Glomerular endothelial cell (primary cell): ENCODE results near the gene LOXL3. TPM values are rescaled to one million over a fixed set of nuclear protein-coding genes. Genes with fewer than 3 reads are reported as not detected.
A peak's percentile ranks its signal among the peaks of the same experiment; 100 is the strongest.

Experiments used
- DNase-seq: peaks from one replicate; pipeline ENCODE4 v3.0.0-alpha.2; 2011; ENCODE audit warnings: low read depth, low spot score; ENCODE audit errors: extremely low read depth
- total RNA-seq: library from RNA; depleted of rRNA; stranded (reverse); fragments of >200 nt; gene quantifications from 2 replicates; pipeline ENCODE4 v1.2.3, GENCODE V29; 2015

LOXL3 gene
- total RNA-seq, 1 donor from 2014 or later = 2.7 TPM

DNA sequence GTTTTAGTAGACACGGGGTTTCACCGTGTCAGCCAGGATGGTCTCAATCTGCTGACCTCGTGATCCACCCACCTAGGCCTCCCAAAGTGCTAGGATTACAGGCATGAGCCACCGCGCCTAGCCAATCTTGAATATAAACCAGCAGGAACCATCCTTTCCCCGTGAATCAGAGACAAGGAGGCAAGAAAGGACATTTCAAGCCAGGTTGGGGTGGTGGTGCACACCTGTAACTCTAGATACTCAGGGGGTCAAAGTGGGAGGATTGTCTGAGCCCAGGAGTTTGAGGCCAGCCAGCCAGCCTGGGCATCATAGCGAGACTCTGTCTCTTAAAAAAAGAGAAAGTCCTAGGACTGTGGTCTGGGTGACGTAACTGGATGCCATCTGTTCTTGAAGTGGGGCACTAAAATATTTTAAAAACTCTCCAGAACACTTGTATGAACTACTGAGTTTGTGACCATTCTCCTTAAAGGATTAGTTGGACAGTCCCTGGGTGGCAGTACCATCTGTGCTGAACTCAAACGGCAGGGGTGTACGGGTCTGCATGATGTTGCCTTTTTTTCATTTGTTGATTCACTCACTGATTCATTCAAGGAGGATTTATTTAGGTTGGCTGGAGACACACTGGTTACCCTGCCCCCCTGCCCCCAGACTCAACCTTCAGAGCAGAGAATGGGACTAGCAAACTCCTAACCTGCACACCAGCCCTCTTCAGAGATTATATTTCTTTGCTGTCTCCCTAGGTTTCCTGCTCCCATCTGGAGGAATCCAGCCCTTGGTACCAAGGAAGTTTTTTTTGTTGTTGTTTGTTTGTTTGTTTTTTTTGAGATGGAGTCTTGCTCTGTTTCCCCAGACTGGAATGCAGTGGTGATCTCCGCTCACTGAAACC, 42.4 kb downstream of the LOXL3 start:
- DNase-seq = no peak

DNA sequence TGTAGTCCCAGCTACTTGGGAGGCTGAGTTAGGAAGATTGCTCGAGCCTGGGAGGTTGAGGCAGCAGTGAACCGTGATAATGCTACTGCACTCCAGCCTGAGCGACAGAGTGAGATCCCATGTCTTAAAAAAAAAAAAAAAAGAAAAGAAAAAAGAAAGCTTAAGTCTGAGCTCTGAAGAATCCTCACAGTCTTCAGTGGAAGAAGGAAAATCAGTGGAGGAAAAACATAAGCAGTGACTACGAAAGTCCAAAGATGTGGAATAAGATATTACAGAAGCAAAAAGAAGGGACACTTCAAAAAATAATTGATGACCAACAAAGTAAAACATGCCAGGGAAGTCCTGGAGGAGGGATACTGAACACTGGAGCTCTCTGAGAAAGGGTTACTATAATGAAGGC, 43.5 kb downstream of the LOXL3 start:
- no peak for DNase-seq

DNA sequence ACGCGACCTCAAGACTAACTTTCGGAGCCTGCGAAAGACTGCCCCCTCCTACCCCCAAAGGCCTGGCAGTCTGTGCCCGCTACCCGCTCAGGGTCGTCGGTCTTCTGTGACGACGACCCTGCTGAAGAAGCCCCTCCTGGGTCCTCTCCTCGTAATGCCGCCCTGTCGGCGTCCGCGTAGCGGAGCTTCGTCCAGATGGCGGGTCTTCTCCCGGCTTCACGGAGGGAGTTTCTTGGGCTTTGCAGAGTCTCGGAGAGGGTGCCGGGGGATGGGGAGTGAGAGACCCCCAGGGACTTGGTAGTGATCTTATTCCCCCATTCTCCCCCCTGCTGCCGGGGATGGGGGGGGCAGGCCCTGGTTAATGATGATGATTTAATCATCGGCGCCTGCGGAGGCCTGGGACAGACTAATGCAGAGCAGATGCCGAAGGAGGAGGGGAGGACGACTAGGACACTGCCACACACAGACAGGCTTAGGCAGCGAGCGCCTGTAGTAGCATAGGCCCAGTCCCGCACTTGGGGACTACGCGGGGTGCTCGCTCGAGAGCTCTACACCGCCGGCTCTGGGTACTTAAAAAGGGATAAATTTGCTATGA, 45.7 kb downstream of the LOXL3 start:
- DNase-seq = no peak

DNA sequence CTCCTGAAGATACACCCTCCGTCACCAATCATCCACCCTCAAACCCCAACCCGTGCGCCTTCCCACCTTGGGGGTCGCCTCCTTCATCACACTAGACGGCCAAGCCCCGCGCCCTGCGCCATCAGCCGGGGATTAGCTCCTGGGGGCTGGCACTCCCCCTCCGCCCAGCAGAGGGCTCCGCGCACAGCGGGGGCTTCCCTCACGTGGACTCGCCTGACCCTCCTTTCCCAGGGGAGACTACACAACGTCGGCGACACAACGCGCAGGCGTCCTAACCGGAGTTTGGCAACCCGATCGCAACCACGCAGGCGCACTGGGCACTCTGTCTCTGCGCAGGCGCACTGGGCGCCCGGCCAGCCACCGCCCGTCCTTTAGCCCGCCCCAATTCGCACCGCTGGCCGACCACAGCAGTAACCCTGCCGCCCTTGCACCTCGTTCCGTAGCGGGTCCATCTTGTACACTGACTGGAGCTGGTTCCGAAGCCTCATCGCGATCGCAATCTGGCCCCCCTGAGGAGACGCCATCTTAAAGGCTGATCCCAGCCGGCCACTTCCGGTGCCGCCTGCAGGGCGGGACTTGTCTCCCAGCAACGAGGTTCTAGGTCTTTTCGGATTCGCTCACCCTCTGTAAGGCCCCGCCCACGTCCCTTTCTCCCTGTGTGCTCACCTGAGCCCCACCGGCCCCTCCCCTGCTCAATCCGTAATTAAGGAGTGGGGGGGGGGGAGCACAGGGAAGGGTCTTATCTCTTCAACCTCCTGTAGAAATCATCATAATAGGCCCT, 46.4 kb downstream of the LOXL3 start, which contains the start of gene PCGF1:
PCGF1 (minus strand) TSS at position 551 of the 781 bp plus-strand sequence; CDS start at position 524, 27 bp downstream.
- DNase-seq = peak; percentile 83

DNA sequence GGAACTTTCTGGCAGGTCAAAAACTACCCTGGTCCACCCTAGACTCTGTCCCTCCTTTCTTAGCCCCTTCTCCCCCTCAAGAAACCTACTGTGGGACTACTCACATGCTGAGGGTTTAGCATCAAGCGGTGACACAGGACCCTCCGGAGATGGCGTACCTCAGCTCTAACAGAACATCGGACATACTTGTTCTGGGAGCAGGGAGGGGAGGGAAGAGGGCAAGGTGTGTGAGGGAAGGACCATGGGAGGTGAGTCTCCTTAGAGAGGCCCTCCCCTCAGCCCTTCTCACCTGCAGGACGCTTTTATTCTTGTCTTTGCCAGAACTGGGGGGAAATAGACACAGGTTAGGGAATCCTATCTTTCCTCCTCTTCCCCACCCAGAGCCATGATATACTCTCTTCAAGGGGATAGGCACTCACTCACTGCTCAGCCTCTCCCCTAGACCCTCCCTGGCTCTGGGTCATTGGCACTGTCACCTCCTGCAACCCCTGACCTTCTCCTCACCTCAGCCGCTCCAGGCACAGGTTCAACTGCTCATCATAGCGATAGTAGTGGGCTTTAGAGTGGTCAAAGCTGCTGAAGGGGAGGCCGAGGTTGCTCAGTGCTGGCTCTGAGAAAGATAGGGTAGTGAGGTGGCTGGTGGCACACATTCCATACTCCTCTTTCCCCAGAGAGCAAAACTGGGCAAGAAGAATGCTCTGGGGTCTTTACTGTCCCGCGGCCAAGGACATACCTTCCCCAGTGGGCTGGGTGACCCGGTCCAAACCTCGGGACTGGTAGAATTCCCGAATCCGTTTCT, 48.1 kb downstream of the LOXL3 start:
- DNase-seq = no peak

DNA sequence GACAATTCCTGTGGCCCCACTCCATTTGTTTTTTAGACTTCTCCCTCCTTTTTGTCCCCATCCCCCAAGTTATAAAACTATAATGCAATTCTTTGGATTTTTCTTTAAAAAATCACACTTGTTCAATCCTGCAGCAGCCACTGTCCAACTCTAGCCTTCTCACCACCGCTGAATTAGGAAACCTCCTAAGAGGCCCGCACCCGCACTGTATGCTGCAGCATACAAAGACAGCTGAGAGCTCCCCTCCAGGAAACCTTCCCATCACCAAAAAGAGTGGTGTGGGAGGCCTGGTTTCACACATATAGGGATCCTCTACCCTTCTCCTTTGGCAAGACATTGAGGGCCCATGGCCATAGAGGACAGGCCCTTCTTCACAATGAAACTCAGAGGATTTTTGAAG, 49.2 kb downstream of the LOXL3 start:
- no peak for DNase-seq

DNA sequence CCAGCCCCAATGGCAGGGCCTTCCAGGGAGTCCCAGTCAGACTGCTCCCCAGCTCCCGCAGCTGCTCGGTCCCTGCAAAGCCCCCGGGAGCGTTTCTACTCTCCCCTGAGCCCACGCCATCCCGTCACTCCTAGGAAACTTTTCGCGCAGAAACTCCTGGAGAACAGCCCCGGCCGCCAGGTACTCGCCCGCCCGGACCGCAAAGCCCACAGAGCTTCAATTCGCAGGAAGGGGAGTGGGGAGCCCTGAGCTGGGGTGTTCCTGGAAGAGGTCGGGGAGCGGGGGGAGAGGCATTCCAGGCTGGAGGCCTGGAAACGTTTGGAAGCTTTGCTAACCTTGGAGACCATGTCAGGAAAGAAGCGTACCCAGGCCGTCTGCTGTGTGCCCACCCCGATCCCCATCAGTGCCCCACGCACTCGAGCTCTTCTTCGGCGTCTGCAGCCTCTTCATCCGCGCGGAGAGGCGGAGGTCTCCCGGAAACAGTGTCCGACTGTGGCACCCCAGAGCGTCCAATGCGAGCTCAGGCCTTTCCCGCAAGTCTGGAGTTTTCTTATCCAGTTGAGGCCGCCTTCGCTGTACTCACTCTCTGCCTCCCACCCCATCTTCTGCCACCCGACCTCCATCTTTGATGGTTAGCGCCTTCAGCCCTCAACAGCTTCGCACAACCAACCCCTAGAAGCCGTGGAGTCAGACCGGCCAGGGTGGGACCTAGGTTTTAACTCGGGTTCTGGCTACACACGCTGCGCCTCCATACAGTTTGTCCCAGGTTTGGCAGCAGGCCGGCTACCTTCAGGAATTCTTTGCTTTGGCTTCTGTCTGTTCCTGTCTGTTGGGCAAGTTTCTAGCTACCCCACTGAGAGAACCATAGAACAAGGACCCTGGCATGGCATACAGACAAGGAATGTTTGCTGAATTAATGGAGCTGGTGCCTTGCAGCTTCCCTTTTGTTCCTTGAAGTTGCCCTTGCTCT, 50.0 kb downstream of the LOXL3 start:
- no peak for DNase-seq

DNA sequence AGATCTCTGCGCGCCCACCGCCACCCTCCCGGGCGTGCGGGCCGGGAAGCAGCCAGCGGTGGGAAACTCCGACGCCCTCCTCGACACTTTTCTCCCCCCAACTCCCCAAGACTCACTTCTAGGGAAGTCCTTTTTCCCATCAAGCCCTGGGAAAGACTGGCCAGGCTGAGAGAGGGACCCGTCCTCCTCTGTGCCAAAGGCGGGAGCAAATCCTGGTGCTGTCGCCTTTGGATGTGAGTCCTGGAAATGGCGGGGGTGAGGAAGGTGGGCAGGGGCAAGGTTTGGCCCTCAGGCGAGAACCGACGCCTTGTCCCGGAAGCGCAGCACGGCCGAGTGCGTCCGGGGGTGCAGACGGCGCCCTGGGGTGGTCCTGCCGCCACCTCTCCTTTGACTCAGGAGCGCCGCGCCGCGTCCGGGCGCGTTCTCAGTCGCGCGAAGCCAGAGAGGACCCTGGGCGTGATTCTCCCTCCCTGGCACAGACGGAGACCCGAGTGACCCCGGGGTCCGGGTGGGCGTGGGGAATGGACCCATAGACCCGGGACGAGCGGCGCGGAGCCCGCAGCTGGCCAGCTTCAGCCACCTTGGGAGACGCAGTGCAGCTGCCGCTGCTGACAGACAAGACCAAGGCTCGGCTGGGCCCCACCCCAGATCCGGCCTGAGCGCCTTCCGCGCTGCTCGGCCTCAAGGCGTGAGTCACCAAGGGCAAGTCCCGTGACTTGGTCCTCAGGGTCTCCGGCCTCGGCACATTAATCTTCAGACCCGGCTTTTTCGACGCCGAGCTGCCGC, 50.8 kb downstream of the LOXL3 start:
- no peak for DNase-seq

DNA sequence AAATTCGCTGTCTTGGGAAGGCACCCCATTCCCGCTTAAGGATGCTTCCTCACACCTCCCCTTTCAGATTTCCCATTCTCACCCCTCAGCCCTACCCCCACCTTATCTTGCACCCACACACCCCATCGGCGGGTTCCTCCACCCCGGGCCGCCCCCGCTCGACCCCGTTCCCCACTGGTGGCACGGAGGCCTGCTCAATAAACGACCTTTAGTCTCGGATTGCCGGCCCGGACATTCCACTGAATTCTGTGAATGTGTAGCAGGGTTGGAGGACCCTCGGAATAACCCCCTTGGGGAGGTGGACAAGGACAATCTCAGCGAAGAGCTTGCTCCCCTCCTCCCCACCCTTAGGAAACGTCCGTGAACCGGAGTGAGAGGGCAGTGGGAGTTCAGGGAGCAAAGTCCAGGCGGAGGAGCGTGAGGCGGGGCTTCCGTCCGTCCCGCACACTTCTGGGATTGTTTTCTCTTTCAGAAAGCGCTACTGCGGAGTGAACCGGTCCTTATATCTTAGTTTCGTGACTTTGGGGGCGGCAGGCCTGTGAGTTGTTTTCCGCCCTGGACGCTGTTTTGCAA, 51.5 kb downstream of the LOXL3 start:
- no peak for DNase-seq

DNA sequence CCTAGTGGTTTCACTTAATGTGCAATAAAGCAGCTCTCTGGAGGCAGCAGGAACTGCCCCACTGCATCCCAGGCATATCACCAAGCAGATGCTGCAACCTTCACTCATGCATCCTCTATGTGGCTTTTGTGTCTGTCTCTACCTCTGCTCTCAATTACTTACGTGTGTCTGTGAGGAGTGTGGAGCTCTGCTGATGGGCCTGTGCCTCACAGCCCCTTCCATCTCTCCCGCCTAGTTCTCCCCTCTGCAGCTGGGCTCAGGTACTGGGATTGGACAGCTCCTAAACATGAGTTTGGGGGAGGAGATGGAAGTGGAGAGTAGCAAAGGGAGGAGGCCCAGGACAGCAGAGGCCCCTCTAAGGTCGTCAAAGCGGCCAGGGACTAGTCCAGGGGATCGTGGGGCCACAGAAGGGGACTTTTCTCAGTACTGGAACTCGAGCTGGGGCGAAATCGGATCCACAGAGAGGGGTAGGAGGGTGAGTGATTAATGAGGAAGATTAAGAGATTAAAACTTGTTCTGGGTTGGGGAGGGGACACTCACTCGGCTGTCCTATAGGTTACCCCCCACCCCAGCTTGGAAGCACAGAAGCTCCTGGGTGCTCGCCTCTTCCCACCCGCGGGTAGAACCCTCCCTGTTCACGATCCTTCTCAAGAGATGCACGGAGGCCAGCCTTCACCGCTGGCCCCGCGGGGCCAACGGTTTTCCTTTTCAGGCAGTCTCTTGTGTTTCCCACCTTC, 52.2 kb downstream of the LOXL3 start:
- DNase-seq = no peak

DNA sequence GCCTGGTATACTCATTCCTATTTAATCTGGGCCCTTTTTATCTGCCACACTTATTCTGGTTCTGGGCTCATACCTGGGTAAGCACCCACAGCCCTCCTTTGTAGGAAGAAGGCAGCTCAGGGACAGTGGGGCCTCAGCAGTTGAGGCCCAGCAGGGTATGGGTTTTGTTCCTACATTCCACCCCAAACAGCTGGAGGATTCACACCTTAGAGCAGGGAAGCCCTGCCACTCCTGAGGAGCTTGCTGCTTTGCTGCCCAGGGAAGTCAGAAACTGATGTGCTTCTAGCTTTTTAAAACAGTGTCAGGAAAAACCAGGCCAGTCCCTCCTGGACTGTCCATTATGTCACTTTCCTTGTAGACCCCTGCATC, 53.2 kb downstream of the LOXL3 start:
- no peak for DNase-seq

DNA sequence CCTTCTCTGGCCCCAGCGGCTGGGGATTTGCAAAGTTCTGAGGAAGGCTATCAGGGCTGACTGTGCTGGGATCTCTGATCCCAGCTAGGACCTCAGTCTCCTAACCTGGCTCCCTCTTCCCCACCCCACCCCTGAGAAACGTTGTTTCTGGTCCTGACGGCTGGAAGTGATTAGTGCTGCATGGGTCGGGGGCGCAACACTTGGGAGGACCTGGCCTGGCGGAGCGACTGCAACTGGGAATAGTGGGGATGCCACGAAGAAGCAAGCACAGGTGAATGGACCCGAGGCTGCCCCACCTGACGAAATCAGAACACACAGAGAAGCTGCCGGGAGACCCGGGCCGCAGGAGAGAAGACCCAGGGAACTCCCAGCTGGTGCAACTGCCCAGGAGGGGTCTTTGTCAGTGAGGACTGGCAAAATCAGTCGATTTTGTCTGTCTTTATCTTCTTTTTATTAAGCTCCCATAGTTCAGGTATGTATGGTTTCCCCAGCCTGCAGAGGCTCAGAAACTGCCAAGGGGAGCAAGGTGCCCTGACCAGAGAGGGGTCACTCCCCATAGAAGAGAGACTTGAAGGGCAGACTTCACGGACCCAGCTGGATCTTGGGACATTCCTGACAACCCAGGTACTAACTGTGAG, 53.7 kb downstream of the LOXL3 start:
- no peak for DNase-seq

DNA sequence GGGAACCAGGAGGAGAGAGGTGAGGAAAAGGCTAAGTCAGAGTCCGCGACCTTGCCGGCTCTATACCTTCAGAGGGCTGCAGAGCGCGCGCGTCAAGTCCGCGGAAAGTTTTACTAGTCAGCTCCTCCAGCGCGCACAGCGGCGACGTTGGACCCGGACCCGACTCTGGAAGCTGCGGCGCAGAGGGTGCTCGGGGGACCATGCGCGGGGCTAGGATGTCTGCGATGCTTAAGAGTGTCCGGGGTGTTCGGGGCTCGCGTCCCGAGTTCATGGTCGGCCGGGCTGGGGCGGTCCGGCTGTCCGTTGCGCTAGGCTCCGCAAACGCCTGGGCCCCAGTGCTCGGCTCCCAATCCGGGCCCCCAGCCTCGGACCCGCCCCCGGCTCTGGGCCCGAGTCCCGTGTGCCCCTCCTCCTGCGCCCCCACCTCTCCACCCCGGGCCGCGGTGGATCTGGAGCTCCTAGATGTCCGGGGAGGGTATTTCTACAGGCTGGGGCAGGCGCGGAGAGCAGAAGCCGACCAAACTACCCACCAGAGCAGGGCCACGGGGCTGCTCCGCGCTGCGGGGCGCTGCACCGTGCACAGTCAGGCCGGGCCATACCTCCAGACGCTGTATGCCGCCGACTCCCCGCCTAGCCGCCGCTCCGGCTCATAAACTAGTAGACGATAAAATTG, 54.3 kb downstream of the LOXL3 start, which contains the start of gene LBX2:
LBX2 (minus strand) TSS at position 337 of the 673 bp plus-strand sequence; CDS start at position 271, 66 bp downstream.
- no peak for DNase-seq

DNA sequence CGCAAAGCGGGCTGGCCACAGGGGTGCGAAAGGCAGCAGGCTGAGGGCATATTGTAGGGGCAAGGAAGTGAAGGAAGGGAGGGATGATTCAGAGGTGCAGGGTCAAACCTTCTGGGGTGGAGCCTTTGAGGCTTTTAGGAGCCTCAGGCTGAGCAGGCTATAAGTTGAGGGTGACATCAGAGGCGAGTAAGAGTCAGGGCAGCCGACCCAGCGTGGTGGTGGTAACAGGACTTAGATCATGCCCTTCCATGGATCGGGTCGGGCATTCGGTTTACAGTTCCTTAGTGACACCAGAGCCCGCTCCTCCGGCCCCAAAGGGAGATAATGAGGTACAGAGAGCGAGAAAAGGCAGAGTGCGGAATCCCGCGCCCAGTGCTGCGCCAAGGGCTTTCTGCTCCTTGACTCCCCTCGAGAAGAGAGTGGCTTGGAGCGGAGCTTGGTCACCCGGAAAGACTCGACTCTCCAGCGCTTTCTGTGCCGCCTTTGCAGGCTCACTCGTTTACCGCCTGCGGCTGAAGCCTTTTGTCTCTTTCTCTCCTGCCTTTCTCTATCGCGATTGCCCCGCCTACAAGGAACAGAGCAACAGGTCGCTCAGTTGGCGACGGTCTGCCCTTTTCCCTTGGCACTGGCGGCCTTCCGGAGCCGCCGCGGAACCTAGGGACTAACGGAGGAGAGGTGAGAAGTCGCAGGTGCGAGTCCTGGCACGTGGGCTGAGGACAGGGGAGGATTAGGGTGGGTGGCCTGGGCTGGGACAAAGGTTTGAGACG, 55.1 kb downstream of the LOXL3 start:
- DNase-seq = no peak

DNA sequence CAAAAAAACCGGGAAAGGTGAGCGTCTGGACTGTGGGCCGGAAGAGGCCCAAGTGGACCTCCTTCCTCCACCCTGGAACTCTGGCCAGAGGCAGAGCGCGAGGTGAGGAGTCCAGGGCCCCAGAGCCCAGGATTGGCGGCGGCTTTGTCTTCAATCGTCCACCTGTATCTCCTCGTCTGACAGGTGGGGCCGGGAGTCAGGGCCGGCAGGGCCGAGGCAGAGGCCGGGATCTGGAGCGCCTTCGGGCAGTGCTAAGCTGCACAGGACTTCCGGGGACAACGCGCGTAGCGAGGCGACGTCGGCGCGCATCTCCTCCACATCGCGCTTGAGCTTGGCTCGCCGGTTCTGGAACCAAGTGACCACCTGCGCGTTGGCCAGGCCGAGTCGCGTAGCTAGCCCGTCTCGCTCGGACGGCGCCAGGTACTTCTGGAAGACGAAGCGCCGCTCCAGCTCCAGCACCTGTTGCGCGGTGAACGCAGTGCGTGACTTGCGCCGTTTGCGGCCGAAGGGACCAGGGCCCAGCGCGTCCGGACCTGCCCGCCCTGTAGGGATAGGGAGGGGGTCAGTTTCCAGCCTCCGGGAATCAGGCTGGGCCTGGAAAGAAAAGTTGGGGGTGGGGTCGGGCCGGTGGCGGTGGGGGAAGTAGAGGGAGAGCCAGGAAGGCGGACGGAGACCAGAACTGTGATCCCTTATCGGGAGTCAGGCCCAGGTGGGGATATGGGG, 55.8 kb downstream of the LOXL3 start:
- no peak for DNase-seq
